Left ventricle myocardium superior (tissue), 1 donor: ENCODE measurements around the gene HGD. TPM values are rescaled to one million over a fixed set of nuclear protein-coding genes. Genes with fewer than 3 reads are reported as not detected.
A peak's percentile ranks its signal among the peaks of the same experiment; 100 is the strongest.
"Not testable (repeated sequence)": the region's sequence is repeated elsewhere in the genome, so short reads cannot be mapped to it uniquely, and the experiment has no call there.

Experiments
- ATAC-seq: fragments of 200-7000 bp; cut with Tn5 transposase; one replicate; pipeline ENCODE4 v1.9.1; 2020; ENCODE audit warnings: mild to moderate bottlenecking, moderate library complexity
- DNase-seq: peaks from one replicate; pipeline ENCODE4 v3.0.0-alpha.2; 2020
- intact Hi-C: fragments of 100-400 bp; cut with micrococcal nuclease; formaldehyde crosslinking; loops from one replicate; pipeline ENCODE4 v1.11.0; 2022
- long read RNA-seq: library from polyadenylated mRNA; unstranded; transcript quantifications from one replicate; pipeline ENCODE4 v2.0.0, GENCODE V29; 2021
- total RNA-seq: library from RNA; stranded (reverse); fragmentation: NEBNext Ultra II Directional; extraction: Animal tissue kit (Norgen Biotek cat#: 25700); gene quantifications from one replicate; pipeline ENCODE4 v1.2.1, GENCODE V29; 2021
- donor health status: DM: no; HTN: yes; CAD: no; lungs with severe emphysema.

HGD gene, protein sequence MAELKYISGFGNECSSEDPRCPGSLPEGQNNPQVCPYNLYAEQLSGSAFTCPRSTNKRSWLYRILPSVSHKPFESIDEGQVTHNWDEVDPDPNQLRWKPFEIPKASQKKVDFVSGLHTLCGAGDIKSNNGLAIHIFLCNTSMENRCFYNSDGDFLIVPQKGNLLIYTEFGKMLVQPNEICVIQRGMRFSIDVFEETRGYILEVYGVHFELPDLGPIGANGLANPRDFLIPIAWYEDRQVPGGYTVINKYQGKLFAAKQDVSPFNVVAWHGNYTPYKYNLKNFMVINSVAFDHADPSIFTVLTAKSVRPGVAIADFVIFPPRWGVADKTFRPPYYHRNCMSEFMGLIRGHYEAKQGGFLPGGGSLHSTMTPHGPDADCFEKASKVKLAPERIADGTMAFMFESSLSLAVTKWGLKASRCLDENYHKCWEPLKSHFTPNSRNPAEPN
- not detected for total RNA-seq
- long read RNA-seq, result 0 reads

DNA sequence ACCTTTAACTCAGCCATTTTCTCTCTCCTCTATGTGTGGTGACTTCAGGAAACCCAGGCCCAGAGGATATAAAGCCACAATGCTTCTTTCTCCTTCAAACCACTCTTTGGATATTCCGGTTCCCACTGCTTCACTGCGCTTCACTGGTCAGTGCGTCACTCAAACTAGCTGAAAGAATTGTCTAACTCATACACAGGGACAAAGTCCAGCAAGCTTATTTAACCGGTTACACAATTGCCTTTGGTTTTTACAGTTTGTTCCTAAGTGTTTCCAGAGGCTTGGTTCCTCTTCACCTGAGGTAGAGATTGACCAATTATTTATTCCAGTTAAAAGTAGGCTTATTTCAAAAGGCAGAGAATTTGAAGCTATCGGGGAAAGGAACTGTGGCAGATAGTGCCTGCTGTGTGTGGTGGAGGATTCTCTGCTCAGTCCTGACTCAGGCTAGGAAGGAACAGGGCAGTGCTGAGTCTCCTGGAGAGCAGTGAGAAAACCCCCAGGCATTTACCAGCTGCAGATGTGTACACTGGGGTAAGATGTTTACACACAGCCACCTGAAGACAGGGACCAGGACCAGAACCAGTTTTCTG is at the start of gene HGD:
Gene HGD (minus strand): TSS at position 145 of the 587 bp plus-strand sequence. CDS start 128 bp downstream, at position 17.
- ATAC-seq, result no peak
- DNase-seq, result no peak
- intact Hi-C loops, result no loop called here

DNA sequence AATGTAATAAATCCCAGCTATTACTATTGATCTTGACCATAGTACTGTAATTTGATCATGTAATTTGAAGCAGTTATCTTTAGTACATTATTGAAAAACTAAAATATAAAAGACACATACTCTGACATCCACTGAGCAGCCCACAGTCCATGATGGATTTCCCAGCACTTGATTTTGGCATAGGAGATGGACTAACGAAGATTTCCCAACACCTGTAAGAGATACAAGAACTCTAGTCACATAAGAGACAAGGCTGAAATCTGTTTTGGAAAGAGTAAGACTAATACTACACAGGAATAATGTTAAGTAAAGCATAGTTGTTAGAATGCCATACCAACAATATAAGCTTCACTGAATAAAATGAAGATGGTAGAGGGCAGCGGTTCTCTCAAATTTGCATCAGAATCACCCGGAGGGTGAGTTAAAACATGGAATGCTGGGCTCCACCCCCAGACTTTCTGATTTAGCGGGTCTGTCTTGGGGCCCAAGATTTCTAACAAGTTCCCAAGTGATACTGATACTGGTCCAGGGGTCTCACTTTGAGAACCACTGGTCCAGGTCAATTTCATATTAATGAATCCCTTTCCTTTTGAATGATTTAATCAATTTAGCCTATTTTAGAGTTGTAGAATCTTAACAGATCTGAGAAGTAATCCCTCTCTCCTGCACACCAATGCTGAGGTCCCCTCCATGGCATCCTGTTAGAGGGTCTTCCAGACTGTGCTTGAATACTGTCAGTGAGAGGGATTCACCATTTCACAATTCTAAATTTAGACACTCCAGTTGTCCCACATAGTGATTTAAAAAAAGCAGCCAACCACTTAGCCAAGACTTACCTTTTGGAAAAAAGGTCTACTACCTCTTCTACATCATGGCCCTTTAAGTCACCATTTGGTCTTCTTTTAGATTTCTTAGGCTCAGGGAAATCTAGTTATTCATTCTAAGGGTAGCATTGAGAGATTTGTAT is 48.8 kb upstream of the HGD start:
- intact Hi-C loops, result no loop called here
- ATAC-seq (no peak), DNase-seq (no peak)

DNA sequence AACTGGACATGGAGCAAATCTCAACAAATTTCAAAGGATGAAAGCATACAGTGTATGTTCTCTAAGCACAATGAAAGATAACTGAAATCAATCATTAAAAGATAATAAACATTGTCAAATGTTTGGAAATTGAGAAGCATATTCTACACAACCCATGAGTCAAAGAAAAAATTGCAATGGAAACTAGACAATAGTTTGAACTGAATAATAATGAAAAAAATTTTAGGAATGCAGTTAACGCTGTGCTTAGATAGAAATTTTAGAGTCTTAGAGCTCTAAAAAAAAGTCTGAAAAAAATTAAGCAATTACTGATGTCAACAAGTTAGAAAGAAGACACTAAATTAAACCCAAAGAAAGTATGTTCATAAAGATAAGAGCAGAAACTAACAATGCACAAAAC is 44.8 kb upstream of the HGD start:
- intact Hi-C loops, result no loop called here
- ATAC-seq, result no peak
- no peak for DNase-seq

DNA sequence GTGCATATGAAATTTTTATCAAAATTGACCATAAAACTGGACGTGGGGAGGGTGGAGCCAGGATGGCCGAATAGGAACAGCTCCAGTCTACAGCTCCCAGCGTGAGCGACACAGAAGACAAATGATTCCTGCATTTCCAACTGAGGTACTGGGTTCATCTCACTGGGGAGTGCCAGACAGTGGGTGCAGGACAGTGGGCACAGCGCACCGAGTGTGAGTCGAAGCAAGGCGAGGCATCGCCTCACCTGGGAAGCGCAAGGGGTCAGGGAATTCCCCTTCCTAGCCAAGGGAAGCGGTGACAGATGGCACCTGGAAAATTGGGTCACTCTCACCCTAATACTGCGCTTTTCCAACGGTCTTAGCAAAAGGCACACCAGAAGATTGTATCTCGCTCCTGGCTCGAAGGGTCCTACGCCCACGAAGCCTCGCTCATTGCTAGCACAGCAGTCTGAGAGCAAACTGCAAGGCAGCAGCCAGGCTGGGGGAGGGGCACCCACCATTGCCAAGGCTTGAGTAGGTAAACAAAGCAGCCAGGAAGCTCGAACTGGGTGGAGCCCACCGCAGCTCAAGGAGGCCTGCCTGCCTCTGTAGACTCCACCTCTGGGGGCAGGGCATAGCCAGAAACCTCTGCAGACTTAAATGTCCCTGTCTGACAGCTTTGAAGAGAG is 37.3 kb upstream of the HGD start:
- intact Hi-C loops, ATAC-seq: not testable (repeated sequence)
- DNase-seq, result peak; percentile 73

DNA sequence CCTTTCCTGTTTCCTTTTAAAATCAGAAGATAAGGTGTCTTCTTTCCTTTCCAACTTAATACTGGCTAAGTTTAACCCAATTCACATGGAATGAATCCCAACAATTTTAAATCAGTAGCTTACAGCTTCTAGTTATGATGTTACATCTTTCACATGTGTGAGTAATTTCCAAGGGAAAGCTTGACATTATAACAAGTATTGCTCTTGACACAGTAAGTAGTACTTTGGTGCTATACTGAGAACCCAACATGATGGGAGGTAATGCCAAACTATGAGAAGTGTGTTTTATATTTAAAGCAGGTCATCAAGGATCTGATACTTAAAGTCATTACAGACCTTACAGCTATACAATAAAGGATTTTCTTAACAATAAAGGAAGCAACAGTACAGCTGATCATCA is 31.2 kb upstream of the HGD start:
- no peak for ATAC-seq
- intact Hi-C loops, result no loop called here
- no peak for DNase-seq

DNA sequence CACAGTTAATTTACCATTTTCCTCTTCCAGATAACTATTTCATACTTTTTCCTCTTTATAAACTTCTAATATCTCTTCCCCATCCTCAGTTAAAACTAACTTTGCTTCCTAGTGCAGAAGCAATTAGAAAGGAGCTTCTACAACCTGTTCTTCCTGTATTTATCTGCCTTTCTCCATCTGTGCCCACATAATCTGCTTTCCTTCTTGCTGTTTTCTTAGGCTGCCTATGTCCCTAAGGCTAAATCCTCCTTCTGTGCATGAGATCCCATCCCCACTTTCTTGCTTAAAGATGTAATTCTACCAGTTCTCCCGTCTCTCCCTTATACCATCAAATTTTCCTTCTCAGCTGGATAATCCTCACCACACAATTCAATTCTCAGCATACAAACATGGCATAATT is 28.3 kb upstream of the HGD start:
- ATAC-seq, result no peak
- DNase-seq, result no peak
- intact Hi-C loops, result no loop called here

DNA sequence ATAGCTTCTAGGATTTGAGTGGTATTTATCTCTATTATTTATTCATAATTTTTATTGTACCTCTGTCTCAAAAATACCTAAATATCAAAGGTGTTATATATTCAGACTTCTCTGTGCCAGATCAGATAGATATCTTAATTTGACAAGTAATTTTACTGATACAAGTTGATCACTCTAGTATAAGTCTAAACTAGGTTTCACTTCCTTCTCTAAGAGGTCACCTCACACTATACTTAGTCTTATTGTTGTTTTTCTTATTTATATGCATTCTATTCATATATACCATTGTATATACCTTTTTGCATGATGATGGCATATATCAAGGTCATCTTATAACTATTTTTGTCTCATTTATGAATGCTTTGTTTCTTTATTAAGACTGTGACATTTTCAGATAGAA is 26.4 kb upstream of the HGD start:
- ATAC-seq, result no peak
- intact Hi-C loops, result no loop called here
- DNase-seq, result no peak

DNA sequence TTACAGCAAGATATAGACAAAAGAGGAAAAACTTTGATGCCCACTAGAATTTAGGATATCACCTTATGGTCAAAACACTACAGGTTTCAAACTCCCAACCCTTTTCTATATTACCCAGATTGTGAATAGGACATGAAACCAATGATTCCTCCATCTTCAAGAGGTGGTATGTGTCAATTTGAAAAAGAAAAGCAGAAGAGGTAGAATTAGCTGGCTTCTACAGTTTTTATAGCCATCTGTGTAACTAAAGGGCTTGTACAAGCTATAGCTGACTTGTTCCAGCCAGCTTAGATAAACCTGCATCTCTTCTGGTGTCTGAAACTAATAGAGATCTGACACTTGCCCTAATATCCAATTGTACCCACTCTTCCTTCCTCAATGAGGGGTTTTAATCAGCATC is 24.9 kb upstream of the HGD start:
- DNase-seq (no peak), ATAC-seq (no peak)
- intact Hi-C loops, result no loop called here

DNA sequence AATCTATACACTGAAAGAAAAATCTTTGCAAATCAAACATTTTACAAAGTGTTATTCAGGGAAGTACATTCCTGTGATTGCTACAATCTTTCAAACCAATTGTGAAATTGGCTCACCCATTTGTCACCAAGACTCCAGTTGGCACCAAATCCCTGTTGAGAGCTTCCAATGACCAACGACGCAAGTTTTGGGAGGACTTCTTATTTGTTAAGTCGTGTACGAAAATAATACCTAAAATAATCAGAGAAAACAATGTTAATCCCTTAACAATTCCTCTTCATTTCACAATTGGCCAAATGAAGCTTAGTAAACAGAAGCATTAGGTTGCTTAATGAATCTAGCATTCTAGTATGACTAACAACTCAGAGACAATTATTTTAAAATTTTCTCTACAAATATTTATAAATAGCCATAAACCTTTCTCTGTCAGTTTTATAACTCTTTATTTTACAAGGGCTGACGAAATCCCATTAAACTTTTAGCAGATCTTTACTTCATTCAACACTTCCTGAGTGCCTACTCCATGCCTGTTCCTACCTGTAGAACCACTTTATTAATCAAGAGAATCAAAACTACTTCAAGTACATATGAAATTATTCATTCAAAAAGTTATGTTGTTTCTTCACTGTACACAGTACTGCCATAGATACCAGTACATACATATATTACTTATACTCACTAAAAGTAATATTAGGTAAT is 24.0 kb upstream of the HGD start:
- no peak for DNase-seq
- no peak for ATAC-seq
- intact Hi-C loops, result no loop called here

DNA sequence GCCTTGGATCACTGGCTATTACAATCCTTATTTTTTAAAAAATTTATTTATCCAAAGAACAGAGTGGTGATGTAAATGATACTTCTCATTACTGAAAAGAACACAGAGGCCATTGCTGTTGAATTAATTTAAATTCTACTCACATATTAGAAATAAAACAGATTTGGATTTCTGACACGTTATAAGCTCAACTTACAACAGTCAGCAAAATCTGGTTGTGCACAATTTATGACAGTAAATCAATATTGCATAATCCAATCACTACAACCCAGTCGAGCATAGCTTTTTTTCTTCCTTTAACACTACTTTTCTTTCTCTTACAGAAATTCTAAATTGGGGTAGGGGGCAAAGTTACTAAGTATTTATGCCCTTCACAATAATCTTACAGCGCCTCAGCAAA is 17.3 kb upstream of the HGD start:
- DNase-seq (no peak), ATAC-seq (no peak)
- intact Hi-C loops, result no loop called here

DNA sequence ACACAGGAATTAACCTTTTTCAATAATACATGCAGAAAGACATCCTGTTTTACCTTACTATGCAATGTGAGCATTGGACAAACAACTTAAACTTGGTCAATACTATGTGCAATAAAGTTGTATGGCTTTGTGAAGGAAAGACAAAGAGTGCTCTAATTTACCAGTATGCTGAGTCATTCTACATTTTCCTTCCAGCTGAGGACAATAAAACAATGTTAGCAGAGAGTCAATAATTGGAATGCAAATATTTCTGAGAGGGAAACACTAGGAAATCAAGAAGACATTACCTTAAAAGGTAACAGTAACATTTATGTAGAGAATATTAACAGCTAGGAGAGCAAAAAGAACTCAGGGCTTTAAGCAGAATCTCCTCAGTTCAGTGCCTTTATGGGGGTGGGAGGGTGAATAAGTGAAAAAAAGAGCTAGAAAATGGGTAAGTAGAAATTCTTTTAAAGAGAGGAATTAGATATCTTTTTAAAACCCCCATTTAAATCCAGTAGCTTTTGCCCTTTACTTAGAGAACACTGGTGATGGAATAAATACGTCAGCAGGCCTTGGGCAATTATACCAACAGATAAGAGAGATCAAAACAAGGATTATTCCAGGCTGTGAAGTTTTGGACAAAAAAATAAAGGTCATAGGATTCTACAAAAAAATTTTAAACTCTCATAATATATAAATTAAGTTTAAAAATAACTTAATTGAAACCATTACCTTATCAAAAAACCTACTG is 11.6 kb upstream of the HGD start:
- no peak for ATAC-seq
- intact Hi-C loops, result no loop called here
- no peak for DNase-seq

DNA sequence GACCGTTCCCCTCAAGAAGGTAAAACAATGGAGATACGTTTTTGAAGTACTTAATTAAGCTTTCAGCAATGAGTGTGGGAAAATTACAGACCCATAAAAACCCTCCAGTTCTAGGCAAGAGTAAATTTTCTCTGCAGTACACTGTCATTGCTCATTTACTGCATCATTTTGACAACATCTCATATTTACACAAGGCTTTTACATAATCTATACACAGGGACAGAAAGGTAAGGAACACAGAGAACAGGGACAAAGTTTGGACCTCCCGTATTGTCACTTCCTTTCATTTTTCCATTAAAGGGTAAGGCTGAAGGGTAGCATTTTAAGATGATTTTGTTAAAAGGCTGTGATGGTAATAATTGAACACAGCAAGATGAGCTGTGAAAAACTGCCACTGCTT is 7.4 kb upstream of the HGD start:
- no peak for ATAC-seq
- intact Hi-C loops, result no loop called here
- DNase-seq, result no peak

DNA sequence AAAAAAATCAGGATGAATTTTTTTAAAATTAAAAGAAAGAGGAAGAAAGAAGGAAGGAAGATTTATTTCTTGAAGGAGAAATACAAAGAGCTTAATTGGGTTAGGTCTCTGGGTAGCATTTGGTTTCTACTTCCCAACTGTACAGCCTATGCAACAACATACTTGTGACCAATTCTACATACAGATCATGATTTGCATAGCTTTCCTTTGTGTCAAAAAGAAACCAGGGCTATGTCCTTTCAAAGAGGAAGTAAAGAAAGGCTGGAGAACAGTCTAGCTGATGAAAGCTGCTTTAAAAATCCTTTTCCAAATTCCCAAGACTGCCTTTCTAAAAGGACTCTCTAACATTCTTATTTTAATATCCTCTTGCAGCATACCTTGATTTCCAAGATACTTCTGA is 6.1 kb upstream of the HGD start:
- intact Hi-C loops, result no loop called here
- peak; percentile 22 for ATAC-seq
- no peak for DNase-seq

DNA sequence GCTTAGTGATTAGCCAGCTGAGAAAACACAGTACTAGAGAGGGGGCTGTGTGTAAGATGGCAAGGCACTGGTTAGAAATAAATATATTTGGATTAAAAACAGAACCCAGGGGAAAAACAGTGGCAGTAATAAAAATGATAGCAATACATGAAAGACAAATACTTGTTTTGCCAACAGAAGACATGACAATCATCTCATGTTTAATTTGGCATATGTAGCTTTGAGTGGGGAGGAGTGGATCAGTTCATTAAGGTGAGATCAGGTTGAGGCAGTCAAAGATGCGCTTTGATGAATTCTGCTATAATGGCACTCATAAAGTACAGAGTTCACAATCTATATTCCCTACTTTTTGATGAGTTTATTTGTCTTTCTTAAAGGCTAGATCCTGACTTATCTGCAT is 3.4 kb upstream of the HGD start:
- DNase-seq (no peak), ATAC-seq (no peak)
- intact Hi-C loops, result no loop called here

DNA sequence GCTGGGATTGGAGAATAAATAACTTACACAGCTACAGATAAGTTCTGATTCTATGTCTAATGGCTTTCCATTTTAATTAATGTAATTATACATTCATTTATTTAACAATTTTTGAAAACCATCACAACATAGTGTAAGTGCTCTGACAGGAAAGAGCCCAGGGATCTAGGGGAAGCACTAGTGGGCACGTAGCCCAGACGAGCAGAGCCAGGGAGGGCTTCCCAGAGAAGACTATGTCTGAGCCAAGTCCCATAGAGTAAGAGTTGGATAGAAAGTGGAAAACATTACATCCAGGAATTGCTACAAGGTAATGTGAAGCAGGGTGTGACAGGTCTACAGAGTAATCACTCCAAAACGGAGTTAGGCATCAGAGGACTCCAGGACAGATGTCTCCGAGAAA is 2.9 kb upstream of the HGD start:
- intact Hi-C loops, result no loop called here
- no peak for DNase-seq
- peak; percentile 23 for ATAC-seq

DNA sequence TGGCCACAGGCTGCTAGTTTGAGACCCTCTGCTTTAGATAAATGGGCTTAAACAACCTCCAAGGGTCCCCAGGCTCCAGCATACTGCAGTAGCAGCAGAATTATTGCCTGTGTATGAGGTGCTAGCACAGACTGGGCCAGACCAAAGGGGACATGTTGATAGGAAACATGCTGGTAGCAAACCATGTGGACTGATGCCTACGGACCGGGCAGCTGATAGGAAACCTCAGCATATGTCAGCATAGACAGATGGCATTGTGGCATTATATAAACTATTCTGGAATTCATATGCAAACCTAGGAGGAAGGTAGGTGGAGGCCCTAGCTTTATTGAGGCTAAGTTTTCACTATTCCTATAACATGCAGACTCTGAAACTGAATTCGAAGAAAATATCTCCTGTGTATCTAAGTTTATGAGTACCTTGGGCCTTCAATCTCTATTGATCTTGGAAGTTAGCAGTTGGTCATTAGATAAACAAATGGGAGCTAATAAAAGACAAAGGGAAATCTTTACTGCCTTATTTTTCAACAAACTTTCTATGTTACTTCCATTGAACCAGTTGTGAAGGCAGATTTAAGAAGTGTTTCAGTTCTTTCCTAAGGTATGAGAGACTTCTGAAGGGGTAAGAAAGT is 1.7 kb upstream of the HGD start:
- intact Hi-C loops, result no loop called here
- DNase-seq (no peak), ATAC-seq (no peak)

DNA sequence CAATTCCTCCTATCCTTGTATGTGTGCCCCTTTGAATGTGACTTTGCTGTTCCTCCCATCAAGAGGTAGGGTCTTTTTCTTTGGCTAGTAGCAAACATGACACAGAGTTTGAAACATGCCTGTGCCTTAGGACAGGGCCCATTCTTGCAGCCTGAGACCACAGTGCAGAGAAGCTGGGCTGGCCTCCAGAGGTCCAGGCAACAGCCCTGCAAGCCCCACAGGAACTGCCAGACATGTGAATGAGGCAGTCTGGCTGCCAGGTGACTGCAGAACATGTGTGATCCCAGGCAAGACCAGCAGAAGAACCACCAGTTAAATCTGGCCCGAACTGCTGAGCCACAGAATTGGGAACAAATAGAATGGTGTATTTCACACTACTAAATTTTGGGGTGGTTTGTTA is 1.2 kb upstream of the HGD start:
- no peak for DNase-seq
- intact Hi-C loops, result no loop called here
- peak; percentile 65 for ATAC-seq
